HG02759 (cell line): ENCODE data around the gene DLGAP1.

Source experiments
- ATAC-seq: cut with Tn5 transposase; IDR thresholded peaks from one replicate; pipeline ENCODE4 v1.9.1; 2021; ENCODE audit warnings: mild to moderate bottlenecking, moderate library complexity; ENCODE audit not compliant: unreplicated experiment

Gene DLGAP1

GRCh38 chr18:4245456-4245855, 209.7 kb downstream of the DLGAP1 start:
- no peak for ATAC-seq

GRCh38 chr18:4242431-4243161, 212.5 kb downstream of the DLGAP1 start:
- no peak for ATAC-seq

- no peak for ATAC-seq
Observed at GRCh38 chr18:4241090-4241617, 214.0 kb downstream of the DLGAP1 start.

GRCh38 chr18:4238966-4239365, 216.1 kb downstream of the DLGAP1 start:
- ATAC-seq = no peak

GRCh38 chr18:4237664-4238041, 217.5 kb downstream of the DLGAP1 start:
- ATAC-seq = no peak

- ATAC-seq = no peak
Observed at GRCh38 chr18:4236940-4237663, 218.0 kb downstream of the DLGAP1 start.

GRCh38 chr18:4233468-4233867, 221.6 kb downstream of the DLGAP1 start:
- ATAC-seq = no peak

- no peak for ATAC-seq
Observed at GRCh38 chr18:4232656-4233055, 222.5 kb downstream of the DLGAP1 start.

- ATAC-seq = no peak
Observed at GRCh38 chr18:4231260-4231659, 223.8 kb downstream of the DLGAP1 start.

- ATAC-seq = no peak
Observed at GRCh38 chr18:4230450-4231168, 224.5 kb downstream of the DLGAP1 start.

- ATAC-seq = no peak
Observed at GRCh38 chr18:4224031-4224704, 230.9 kb downstream of the DLGAP1 start.

- ATAC-seq = no peak
Observed at GRCh38 chr18:4211111-4211837, 243.8 kb downstream of the DLGAP1 start.

- no peak for ATAC-seq
Observed at GRCh38 chr18:4208366-4208765, 246.7 kb downstream of the DLGAP1 start.

- no peak for ATAC-seq
Observed at GRCh38 chr18:4207383-4207985, 247.6 kb downstream of the DLGAP1 start.

- ATAC-seq = no peak
Observed at GRCh38 chr18:4204438-4204720, 250.7 kb downstream of the DLGAP1 start.

GRCh38 chr18:4203568-4204437, 251.3 kb downstream of the DLGAP1 start:
- ATAC-seq = no peak

GRCh38 chr18:4200399-4200798, 254.7 kb downstream of the DLGAP1 start:
- ATAC-seq = no peak

GRCh38 chr18:4198956-4199355, 256.2 kb downstream of the DLGAP1 start:
- no peak for ATAC-seq

GRCh38 chr18:4196351-4196750, 258.8 kb downstream of the DLGAP1 start:
- no peak for ATAC-seq
